ENCODE measurements around the gene SMIM12. TPM values are rescaled to one million over a fixed set of nuclear protein-coding genes. Genes with fewer than 3 reads are reported as not detected.
A peak's percentile ranks its signal among the peaks of the same experiment; 100 is the strongest.
"Not testable (repeated sequence)": the region's sequence is repeated elsewhere in the genome, so short reads cannot be mapped to it uniquely, and the experiment has no call there.

Gene SMIM12
- total and polyA plus RNA-seq, 4 experiments from 2014 or later: 32.0 to 146 (median 55.8) TPM

GRCh38 chr1:34824817-34825454 is 34.6 kb downstream of the SMIM12 start:
- Histone ChIP-seq H3K36me3 (ENCODE audit: insufficient read depth, low read length) (no peaks in the 10 kb centered on the region), H3K9me3 (ENCODE audit: control insufficient read depth in 1 of 2, low read length in 2 of 2) (no peaks in the 10 kb centered on the region), H3K27me3 (ENCODE audit: insufficient read depth, low read length) (no peaks in the 10 kb centered on the region), H3K4me1 (ENCODE audit: insufficient read depth, low read length) (no peaks in the 10 kb centered on the region), H3K4me3 (ENCODE audit: low read length in 2 of 2) (no peak overlapping the region), H3K27ac (ENCODE audit: low read depth, low read length) (no peak overlapping the region)
- H3K9me3 Mint-ChIP-seq: peaks cover 0 to 3% (median 0%) of the 10 kb centered on the region in 8 donors
- CTCF ChIA-PET (ENCODE audit: partially characterized antibody): no interaction called here
- no peaks in the 10 kb centered on the region for H3K36me3 Mint-ChIP-seq
- POLR2A ChIA-PET (ENCODE audit: partially characterized antibody): no interaction called here
- intact Hi-C loops (cut with micrococcal nuclease): no loop called here
- H3K27ac Mint-ChIP-seq: peak overlapping the region in 1 of 7 donors; percentile 16
- H3K4me1 Mint-ChIP-seq: no peaks in the 10 kb centered on the region
- no peak overlapping the region for H3K4me3 Mint-ChIP-seq
- no peaks in the 10 kb centered on the region for H3K27me3 Mint-ChIP-seq
- DNase-seq: no peak

- ChIA-PET CTCF (ENCODE audit: partially characterized antibody) (no interaction called here), POLR2A (ENCODE audit: partially characterized antibody) (no interaction called here)
- H3K27me3 ChIP-seq (ENCODE audit: insufficient read depth, low read length): no peaks in the 10 kb centered on the region
- H3K9me3 ChIP-seq (ENCODE audit: control insufficient read depth in 1 of 2, low read length in 2 of 2): no peaks in the 10 kb centered on the region
- no peak overlapping the region for H3K4me3 ChIP-seq (ENCODE audit: low read length in 2 of 2)
- Mint-ChIP-seq H3K27me3 (no peaks in the 10 kb centered on the region), H3K36me3 (peaks cover 0 to 2% of the 10 kb centered on the region in 2 donors), H3K4me1 (no peaks in the 10 kb centered on the region), H3K27ac (peak overlapping the region in 1 of 7 donors; percentile 58), H3K9me3 (peaks cover 0 to 3% (median 0%) of the 10 kb centered on the region in 8 donors), H3K4me3 (no peak overlapping the region)
- DNase-seq: no peak
- H3K4me1 ChIP-seq (ENCODE audit: insufficient read depth, low read length): no peaks in the 10 kb centered on the region
- no peaks in the 10 kb centered on the region for H3K36me3 ChIP-seq (ENCODE audit: insufficient read depth, low read length)
- intact Hi-C loops (cut with micrococcal nuclease): no loop called here
- no peak overlapping the region for H3K27ac ChIP-seq (ENCODE audit: low read depth, low read length)
Observed at GRCh38 chr1:34822202-34822601, 37.3 kb downstream of the SMIM12 start.

GRCh38 chr1:34818862-34819261 is 40.7 kb downstream of the SMIM12 start:
- H3K9me3 ChIP-seq (ENCODE audit: control insufficient read depth in 1 of 2, low read length in 2 of 2); H3K4me3 ChIP-seq (ENCODE audit: low read length in 2 of 2); H3K4me3 Mint-ChIP-seq; H3K27me3 ChIP-seq (ENCODE audit: insufficient read depth, low read length); H3K4me1 Mint-ChIP-seq; CTCF ChIA-PET (ENCODE audit: partially characterized antibody); H3K36me3 ChIP-seq (ENCODE audit: insufficient read depth, low read length); H3K9me3 Mint-ChIP-seq; H3K27ac ChIP-seq (ENCODE audit: low read depth, low read length); intact Hi-C loops (cut with micrococcal nuclease); H3K36me3 Mint-ChIP-seq; DNase-seq; POLR2A ChIA-PET (ENCODE audit: partially characterized antibody); H3K27me3 Mint-ChIP-seq; H3K27ac Mint-ChIP-seq; H3K4me1 ChIP-seq (ENCODE audit: insufficient read depth, low read length): not testable (repeated sequence)

- Mint-ChIP-seq H3K4me3 (no peak overlapping the region), H3K27me3 (peaks cover 0 to 2% of the 10 kb centered on the region in 2 donors), H3K36me3 (peaks cover 0 to 10% of the 10 kb centered on the region in 2 donors), H3K9me3 (peaks cover 0 to 2% (median 0%) of the 10 kb centered on the region in 8 donors), H3K27ac (no peak overlapping the region), H3K4me1 (no peaks in the 10 kb centered on the region)
- Histone ChIP-seq H3K9me3 (ENCODE audit: control insufficient read depth in 1 of 2, low read length in 2 of 2) (no peaks in the 10 kb centered on the region), H3K27me3 (ENCODE audit: insufficient read depth, low read length) (no peaks in the 10 kb centered on the region), H3K27ac (ENCODE audit: low read depth, low read length) (no peak overlapping the region), H3K36me3 (ENCODE audit: insufficient read depth, low read length) (no peaks in the 10 kb centered on the region), H3K4me1 (ENCODE audit: insufficient read depth, low read length) (no peaks in the 10 kb centered on the region), H3K4me3 (ENCODE audit: low read length in 2 of 2) (no peak overlapping the region)
- intact Hi-C loops (cut with micrococcal nuclease): no loop called here
- no peak for DNase-seq
- POLR2A ChIA-PET (ENCODE audit: partially characterized antibody): interaction anchor here (0.6 kb wide), 1 partner anchor 668 kb away, joined by 3 read pairs; no protein-coding TSS in a partner anchor
- CTCF ChIA-PET (ENCODE audit: partially characterized antibody): interaction anchor here (1.6 kb wide), 1 partner anchor 36 kb away, joined by 4 read pairs; no protein-coding TSS in a partner anchor
Observed at GRCh38 chr1:34816778-34817177, 42.8 kb downstream of the SMIM12 start.

- H3K27ac Mint-ChIP-seq: no peak overlapping the region
- POLR2A ChIA-PET (ENCODE audit: partially characterized antibody): interaction anchor here (0.6 kb wide), 1 partner anchor 668 kb away, joined by 3 read pairs; no protein-coding TSS in a partner anchor
- intact Hi-C loops (cut with micrococcal nuclease): no loop called here
Observed at GRCh38 chr1:34816332-34816731, 43.2 kb downstream of the SMIM12 start.

GRCh38 chr1:34810781-34811180 is 48.8 kb downstream of the SMIM12 start:
- H3K4me3 ChIP-seq (ENCODE audit: low read length in 2 of 2); H3K4me1 ChIP-seq (ENCODE audit: insufficient read depth, low read length); intact Hi-C loops (cut with micrococcal nuclease); H3K27me3 Mint-ChIP-seq; H3K27ac ChIP-seq (ENCODE audit: low read depth, low read length); H3K36me3 ChIP-seq (ENCODE audit: insufficient read depth, low read length); DNase-seq; CTCF ChIA-PET (ENCODE audit: partially characterized antibody); H3K27ac Mint-ChIP-seq; H3K27me3 ChIP-seq (ENCODE audit: insufficient read depth, low read length); POLR2A ChIA-PET (ENCODE audit: partially characterized antibody); H3K4me1 Mint-ChIP-seq; H3K9me3 ChIP-seq (ENCODE audit: control insufficient read depth in 1 of 2, low read length in 2 of 2): not testable (repeated sequence)
- peaks cover 5 to 24% of the 10 kb centered on the region in 2 donors for H3K36me3 Mint-ChIP-seq
- peaks cover 0 to 11% (median 4%) of the 10 kb centered on the region in 8 donors for H3K9me3 Mint-ChIP-seq
- peak overlapping the region in 1 of 8 donors; percentile 23 for H3K4me3 Mint-ChIP-seq

More at GRCh38 chr1:34816332-34816731, 43.2 kb downstream of the SMIM12 start:
- no peak overlapping the region for H3K4me3 Mint-ChIP-seq
- Histone ChIP-seq H3K9me3 (ENCODE audit: control insufficient read depth in 1 of 2, low read length in 2 of 2) (no peaks in the 10 kb centered on the region), H3K4me1 (ENCODE audit: insufficient read depth, low read length) (no peaks in the 10 kb centered on the region), H3K27ac (ENCODE audit: low read depth, low read length) (no peak overlapping the region), H3K4me3 (ENCODE audit: low read length in 2 of 2) (no peak overlapping the region), H3K27me3 (ENCODE audit: insufficient read depth, low read length) (no peaks in the 10 kb centered on the region), H3K36me3 (ENCODE audit: insufficient read depth, low read length) (no peaks in the 10 kb centered on the region)
- no peak for DNase-seq
- peaks cover 0 to 2% of the 10 kb centered on the region in 2 donors for H3K27me3 Mint-ChIP-seq
- peaks cover 0 to 10% of the 10 kb centered on the region in 2 donors for H3K36me3 Mint-ChIP-seq
- CTCF ChIA-PET (ENCODE audit: partially characterized antibody): interaction anchor here (1.4 to 1.6 kb wide), 2 partner anchors 30 to 36 kb away, joined by 3 to 4 read pairs; no protein-coding TSS in a partner anchor
- peaks cover 0 to 3% (median 0%) of the 10 kb centered on the region in 8 donors for H3K9me3 Mint-ChIP-seq
- no peaks in the 10 kb centered on the region for H3K4me1 Mint-ChIP-seq

GRCh38 chr1:34808051-34808810 is 51.3 kb downstream of the SMIM12 start:
- Mint-ChIP-seq H3K27me3 (peaks cover 0 to 3% of the 10 kb centered on the region in 2 donors), H3K4me3 (no peak overlapping the region), H3K9me3 (peaks cover 0 to 22% (median 5%) of the 10 kb centered on the region in 8 donors), H3K36me3 (peaks cover 6 to 23% of the 10 kb centered on the region in 2 donors), H3K27ac (no peak overlapping the region), H3K4me1 (peaks cover 0 to 5% (median 2%) of the 10 kb centered on the region in 4 donors)
- intact Hi-C loops (cut with micrococcal nuclease): no loop called here
- DNase-seq: no peak
- H3K27me3 ChIP-seq (ENCODE audit: insufficient read depth, low read length): no peaks in the 10 kb centered on the region
- CTCF ChIA-PET (ENCODE audit: partially characterized antibody): no interaction called here
- no peaks in the 10 kb centered on the region for H3K9me3 ChIP-seq (ENCODE audit: control insufficient read depth in 1 of 2, low read length in 2 of 2)
- H3K36me3 ChIP-seq (ENCODE audit: insufficient read depth, low read length): no peaks in the 10 kb centered on the region
- no peak overlapping the region for H3K4me3 ChIP-seq (ENCODE audit: low read length in 2 of 2)
- H3K27ac ChIP-seq (ENCODE audit: low read depth, low read length): no peak overlapping the region
- no peaks in the 10 kb centered on the region for H3K4me1 ChIP-seq (ENCODE audit: insufficient read depth, low read length)
- POLR2A ChIA-PET (ENCODE audit: partially characterized antibody): no interaction called here
